ENCODE data around the gene GALK2. TPM values are rescaled to one million over a fixed set of nuclear protein-coding genes. Genes with fewer than 3 reads are reported as not detected.
A peak's percentile ranks its signal among the peaks of the same experiment; 100 is the strongest.

Gene GALK2
- total and polyA plus RNA-seq, 2 experiments from 2014 or later = 11.5 to 23.0 TPM

- ATAC-seq (no peak), DNase-seq (ENCODE audit: low spot score) (no peak)
- H3K79me2 ChIP-seq (replicated peaks; ENCODE audit: insufficient read depth) = no peaks in the 10 kb centered on the region
- no peak overlapping the region for H2AFZ ChIP-seq
- peaks cover 31% of the 10 kb centered on the region for H3K4me1 ChIP-seq (ENCODE audit: insufficient read depth)
- H3F3A ChIP-seq (replicated peaks; ENCODE audit: low read depth) = no peaks in the 10 kb centered on the region
- H4K20me1 ChIP-seq (replicated peaks; ENCODE audit: insufficient read depth) = no peaks in the 10 kb centered on the region
- Mint-ChIP-seq H3K36me3 (ENCODE audit: low read depth) (no peaks in the 10 kb centered on the region; the same call in 2 of the 3 replicates), H3K27me3 (ENCODE audit: insufficient read depth, low read depth, poor library complexity) (peaks cover 2% of the 10 kb centered on the region), H3K9me3 (no peaks in the 10 kb centered on the region), H3K4me3 (no peak overlapping the region), H3K4me1 (peaks cover 66% of the 10 kb centered on the region), H3K27ac (peak overlapping the region; percentile 98)
- H3K9me2 ChIP-seq (ENCODE audit: insufficient read depth) = no peaks in the 10 kb centered on the region
- peak overlapping the region; percentile 0 for H3K4me2 ChIP-seq
- peak overlapping the region; percentile 61 for H3K27ac ChIP-seq (ENCODE audit: low read depth)
- H3K36me3 ChIP-seq (ENCODE audit: insufficient read depth) = no peaks in the 10 kb centered on the region
- H3K27me3 ChIP-seq (ENCODE audit: insufficient read depth) = no peaks in the 10 kb centered on the region
- TF ChIP-seq EZH2 (IDR thresholded peaks at IDR 0.05; ENCODE audit: low read depth, unreplicated experiment) (no peak), ETS1 (IDR thresholded peaks at IDR 0.05) (no peak), CTCF (conservative IDR thresholded peaks at IDR 0.05; ENCODE audit: low read depth in 2 of 2) (no peak)
- no peak overlapping the region for H3K4me3 ChIP-seq
Observed at GRCh38 chr15:49327927-49328326, 157.9 kb downstream of the GALK2 start.

GRCh38 chr15:49328941-49329340 is 158.9 kb downstream of the GALK2 start:
- DNase-seq (ENCODE audit: low spot score) (peak; percentile 92), ATAC-seq (peak; percentile 95)
- H3K4me1 ChIP-seq (ENCODE audit: insufficient read depth) = peaks cover 21% of the 10 kb centered on the region
- peak overlapping the region; percentile 70 for H3K27ac ChIP-seq (ENCODE audit: low read depth)
- no peaks in the 10 kb centered on the region for H4K20me1 ChIP-seq (replicated peaks; ENCODE audit: insufficient read depth)
- TF ChIP-seq NANOG (IDR thresholded peaks at IDR 0.05; ENCODE audit: borderline replicate concordance) (peak; percentile 86), REST (IDR thresholded peaks at IDR 0.05; ENCODE audit: unreplicated experiment) (no peak), ZNF114 (CRISPR knock-in tag; IDR thresholded peaks at IDR 0.05) (no peak)
- H3K4me2 ChIP-seq = peak overlapping the region; percentile 6; the same call in 1 of the 2 replicates
- H3K9me2 ChIP-seq (ENCODE audit: insufficient read depth) = no peaks in the 10 kb centered on the region
- Mint-ChIP-seq H3K4me3 (peak overlapping the region; percentile 52), H3K27me3 (ENCODE audit: insufficient read depth, low read depth, poor library complexity) (peaks cover 2% of the 10 kb centered on the region), H3K9me3 (no peaks in the 10 kb centered on the region), H3K4me1 (peaks cover 59% of the 10 kb centered on the region), H3K36me3 (ENCODE audit: low read depth) (no peaks in the 10 kb centered on the region; the same call in 2 of the 3 replicates), H3K27ac (peak overlapping the region; percentile 98)
- H3F3A ChIP-seq (replicated peaks; ENCODE audit: low read depth) = no peaks in the 10 kb centered on the region
- no peaks in the 10 kb centered on the region for H3K79me2 ChIP-seq (replicated peaks; ENCODE audit: insufficient read depth)
- no peak overlapping the region for H3K4me3 ChIP-seq
- no peak overlapping the region for H2AFZ ChIP-seq
- no peaks in the 10 kb centered on the region for H3K36me3 ChIP-seq (ENCODE audit: insufficient read depth)
- no peaks in the 10 kb centered on the region for H3K27me3 ChIP-seq (ENCODE audit: insufficient read depth)
